Measurements from ENCODE around the gene SLC22A14. TPM values are rescaled to one million over a fixed set of nuclear protein-coding genes. Genes with fewer than 3 reads are reported as not detected.

The SLC22A14 gene
- total RNA-seq, 1 experiment from 2014 or later: 0.14 TPM

DNA sequence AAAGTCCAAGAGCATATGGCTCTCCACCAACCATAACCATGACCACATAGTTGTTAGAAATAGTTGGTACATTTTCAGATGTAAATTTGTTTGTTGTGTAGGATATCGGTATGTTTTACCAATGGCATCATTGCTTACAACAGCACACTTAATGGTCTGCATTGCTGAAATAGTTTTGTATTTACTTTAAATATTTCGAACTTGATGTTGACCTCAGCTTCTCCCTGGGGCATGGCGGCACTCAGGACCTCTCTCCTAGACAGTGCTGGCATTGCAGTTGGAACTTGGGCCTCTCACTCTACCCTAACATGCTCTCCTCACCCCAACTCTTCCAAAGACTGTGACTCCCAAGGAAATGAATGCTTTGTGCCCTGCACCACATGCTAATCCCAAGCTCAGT lies 11.5 kb upstream of the SLC22A14 start:
- H3K27me3 Mint-ChIP-seq (ENCODE audit: insufficient read depth, unreplicated experiment): no peaks in the 10 kb centered on the region
- H3K4me1 Mint-ChIP-seq (ENCODE audit: low read depth, unreplicated experiment): peaks cover 6% of the 10 kb centered on the region
- no peak for DNase-seq
- H3K9me3 ChIP-seq: no peaks in the 10 kb centered on the region
- H3K27me3 ChIP-seq (replicated peaks; ENCODE audit: control insufficient read depth, insufficient read depth, low read length): no peaks in the 10 kb centered on the region
- H3K9me3 Mint-ChIP-seq (ENCODE audit: unreplicated experiment): no peaks in the 10 kb centered on the region
- H3K4me3 Mint-ChIP-seq (ENCODE audit: unreplicated experiment): no peak overlapping the region
- H3K36me3 Mint-ChIP-seq (ENCODE audit: insufficient read depth, unreplicated experiment): peaks cover 6% of the 10 kb centered on the region
- no peaks in the 10 kb centered on the region for H3K36me3 ChIP-seq (ENCODE audit: control insufficient read depth, insufficient read depth, low read length)
- no peak overlapping the region for H3K27ac Mint-ChIP-seq (ENCODE audit: unreplicated experiment)
- BruUV-seq (replicated peaks): no TSS peak
- no peaks in the 10 kb centered on the region for H3K4me1 ChIP-seq
- no peak overlapping the region for H3K4me3 ChIP-seq (ENCODE audit: low read depth, low read length)
- CTCF ChIA-PET: no interaction called here
- intact Hi-C loops (cut with micrococcal nuclease; ENCODE audit: unreplicated experiment): no loop called here
- TF ChIP-seq, protein P1, sequence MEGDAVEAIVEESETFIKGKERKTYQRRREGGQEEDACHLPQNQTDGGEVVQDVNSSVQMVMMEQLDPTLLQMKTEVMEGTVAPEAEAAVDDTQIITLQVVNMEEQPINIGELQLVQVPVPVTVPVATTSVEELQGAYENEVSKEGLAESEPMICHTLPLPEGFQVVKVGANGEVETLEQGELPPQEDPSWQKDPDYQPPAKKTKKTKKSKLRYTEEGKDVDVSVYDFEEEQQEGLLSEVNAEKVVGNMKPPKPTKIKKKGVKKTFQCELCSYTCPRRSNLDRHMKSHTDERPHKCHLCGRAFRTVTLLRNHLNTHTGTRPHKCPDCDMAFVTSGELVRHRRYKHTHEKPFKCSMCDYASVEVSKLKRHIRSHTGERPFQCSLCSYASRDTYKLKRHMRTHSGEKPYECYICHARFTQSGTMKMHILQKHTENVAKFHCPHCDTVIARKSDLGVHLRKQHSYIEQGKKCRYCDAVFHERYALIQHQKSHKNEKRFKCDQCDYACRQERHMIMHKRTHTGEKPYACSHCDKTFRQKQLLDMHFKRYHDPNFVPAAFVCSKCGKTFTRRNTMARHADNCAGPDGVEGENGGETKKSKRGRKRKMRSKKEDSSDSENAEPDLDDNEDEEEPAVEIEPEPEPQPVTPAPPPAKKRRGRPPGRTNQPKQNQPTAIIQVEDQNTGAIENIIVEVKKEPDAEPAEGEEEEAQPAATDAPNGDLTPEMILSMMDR (IDR thresholded peaks at IDR 0.05; ENCODE audit: insufficient read depth in 1 of 2, low read depth in 1 of 2, low read length in 1 of 2, severe bottlenecking in 1 of 2, unreplicated experiment in 1 of 2): no peak
- POLR2A ChIA-PET: interaction anchor here (0.6 kb wide), 1 partner anchor 8 kb away, joined by 5 read pairs; no protein-coding TSS in a partner anchor

DNA sequence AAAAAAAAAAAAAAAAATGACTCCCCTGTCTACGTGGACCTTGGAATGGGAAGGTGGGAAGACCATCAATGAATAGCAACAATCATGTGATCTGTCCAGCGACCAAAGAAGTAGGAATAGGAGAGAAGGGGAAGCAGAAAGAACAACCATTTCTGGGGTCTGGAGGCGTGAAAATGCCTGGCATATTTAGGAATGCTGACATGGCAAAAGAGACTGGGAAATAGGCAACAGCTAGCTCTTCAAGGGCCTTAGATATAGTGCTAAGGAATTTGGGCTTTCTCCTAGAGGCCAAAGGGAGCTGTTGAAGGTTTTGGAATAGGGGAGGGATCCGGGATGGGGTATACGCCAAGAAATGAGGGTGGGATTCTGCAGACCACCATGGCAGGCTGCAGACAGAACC lies 10.5 kb upstream of the SLC22A14 start:
- no peak for DNase-seq
- no peaks in the 10 kb centered on the region for H3K27me3 Mint-ChIP-seq (ENCODE audit: insufficient read depth, unreplicated experiment)
- peaks cover 6% of the 10 kb centered on the region for H3K4me1 Mint-ChIP-seq (ENCODE audit: low read depth, unreplicated experiment)
- intact Hi-C loops (cut with micrococcal nuclease; ENCODE audit: unreplicated experiment): no loop called here
- no TSS peak for BruUV-seq (replicated peaks)
- Histone ChIP-seq H3K4me1 (no peaks in the 10 kb centered on the region), H3K9me3 (no peaks in the 10 kb centered on the region), H3K27me3 (replicated peaks; ENCODE audit: control insufficient read depth, insufficient read depth, low read length) (no peaks in the 10 kb centered on the region), H3K4me3 (ENCODE audit: low read depth, low read length) (no peak overlapping the region), H3K36me3 (ENCODE audit: control insufficient read depth, insufficient read depth, low read length) (no peaks in the 10 kb centered on the region)
- no peak overlapping the region for H3K4me3 Mint-ChIP-seq (ENCODE audit: unreplicated experiment)
- ChIA-PET CTCF (no interaction called here), POLR2A (no interaction called here)
- H3K9me3 Mint-ChIP-seq (ENCODE audit: unreplicated experiment): no peaks in the 10 kb centered on the region
- TF ChIP-seq, protein P1 (IDR thresholded peaks at IDR 0.05; ENCODE audit: insufficient read depth in 1 of 2, low read depth in 1 of 2, low read length in 1 of 2, severe bottlenecking in 1 of 2, unreplicated experiment in 1 of 2): no peak
- peaks cover 6% of the 10 kb centered on the region for H3K36me3 Mint-ChIP-seq (ENCODE audit: insufficient read depth, unreplicated experiment)
- no peak overlapping the region for H3K27ac Mint-ChIP-seq (ENCODE audit: unreplicated experiment)

DNA sequence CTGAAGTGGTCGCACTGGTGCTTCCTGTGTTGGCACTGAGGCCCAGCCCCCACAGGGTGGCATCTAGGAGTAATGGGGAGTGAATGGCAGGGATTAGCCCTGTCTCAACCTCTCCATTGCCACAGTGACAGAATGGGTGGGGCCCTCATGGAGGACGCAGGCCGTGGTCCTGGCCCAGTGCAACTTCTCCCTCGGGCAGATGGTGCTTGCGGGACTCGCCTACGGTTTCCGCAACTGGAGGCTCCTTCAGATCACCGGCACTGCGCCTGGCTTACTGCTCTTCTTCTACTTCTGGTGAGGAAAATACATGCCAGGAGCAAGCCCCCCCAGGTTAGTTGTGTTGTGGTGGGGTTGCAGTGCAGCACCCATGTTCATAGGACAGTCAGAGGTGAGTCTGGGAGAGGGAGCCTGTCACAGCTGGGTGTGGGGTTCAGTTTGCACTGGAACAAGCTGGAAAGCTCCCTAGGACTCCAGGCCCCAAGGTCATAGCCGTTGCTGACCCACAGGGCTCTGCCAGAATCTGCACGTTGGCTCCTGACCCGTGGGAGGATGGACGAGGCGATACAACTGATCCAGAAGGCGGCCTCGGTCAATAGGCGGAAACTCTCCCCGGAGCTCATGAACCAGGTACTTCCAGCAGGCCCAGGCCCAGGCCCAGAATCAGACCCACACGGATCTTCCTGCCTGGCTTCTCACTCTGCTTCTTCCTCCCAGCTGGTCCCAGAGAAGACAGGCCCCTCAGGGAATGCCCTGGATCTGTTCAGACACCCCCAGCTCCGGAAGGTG lies 7.0 kb upstream of the SLC22A14 start:
- no peaks in the 10 kb centered on the region for H3K4me1 ChIP-seq
- no peak overlapping the region for H3K4me3 Mint-ChIP-seq (ENCODE audit: unreplicated experiment)
- H3K36me3 ChIP-seq (ENCODE audit: control insufficient read depth, insufficient read depth, low read length): no peaks in the 10 kb centered on the region
- H3K4me3 ChIP-seq (ENCODE audit: low read depth, low read length): no peak overlapping the region
- H3K4me1 Mint-ChIP-seq (ENCODE audit: low read depth, unreplicated experiment): no peaks in the 10 kb centered on the region
- H3K9me3 ChIP-seq: no peaks in the 10 kb centered on the region
- H3K36me3 Mint-ChIP-seq (ENCODE audit: insufficient read depth, unreplicated experiment): no peaks in the 10 kb centered on the region
- H3K27me3 Mint-ChIP-seq (ENCODE audit: insufficient read depth, unreplicated experiment): no peaks in the 10 kb centered on the region
- H3K27me3 ChIP-seq (replicated peaks; ENCODE audit: control insufficient read depth, insufficient read depth, low read length): no peaks in the 10 kb centered on the region
- BruUV-seq (replicated peaks): no TSS peak
- no peak overlapping the region for H3K27ac Mint-ChIP-seq (ENCODE audit: unreplicated experiment)
- TF ChIP-seq, protein P1 (IDR thresholded peaks at IDR 0.05; ENCODE audit: insufficient read depth in 1 of 2, low read depth in 1 of 2, low read length in 1 of 2, severe bottlenecking in 1 of 2, unreplicated experiment in 1 of 2): no peak
- no peaks in the 10 kb centered on the region for H3K9me3 Mint-ChIP-seq (ENCODE audit: unreplicated experiment)
- intact Hi-C loops (cut with micrococcal nuclease; ENCODE audit: unreplicated experiment): no loop called here
- POLR2A ChIA-PET: no interaction called here
- CTCF ChIA-PET: no interaction called here
- DNase-seq: no peak

All from Caco-2 (cell line).